Right lobe of liver (tissue), 4 donors: ENCODE data around the gene TRMT61B.

Experiments used
- CTCF ChIP-seq, 4 donors: fragments of 200-600 bp in 3 of 4; fragments of 450-650 bp in 1 of 4; IDR thresholded peaks; one replicate each; pipeline versions ENCODE4 v1.5.1 to v1.8.0; 2016 to 2022; ENCODE audit warnings: antibody characterized with exemption in 4 of 4, mild to moderate bottlenecking in 2 of 4
- POLR2A ChIP-seq: fragments of 450-650 bp; IDR thresholded peaks from one replicate; pipeline ENCODE4 v1.6.1; 2017; ENCODE audit warnings: antibody characterized with exemption, mild to moderate bottlenecking
- donor health status: DM: no; HTN: no; CAD: no.
- donor health status: DM: no; HTN: no; CAD: no.
- donor health status: DM: no; HTN: yes; CAD: no.

GRCh38 chr2:28909655-28910353 is 39.7 kb upstream of the TRMT61B start:
- TF ChIP-seq CTCF (IDR thresholded peaks at IDR 0.05), result no peak
- no peak for TF ChIP-seq POLR2A
